H1 (cell line): ENCODE measurements around the gene MAML1. TPM values are rescaled to one million over a fixed set of nuclear protein-coding genes. Genes with fewer than 3 reads are reported as not detected.

Experiments
- CTCF ChIA-PET: fragments of 300-600 bp; sonication (Branson Sonifier 250); formaldehyde crosslinking; loops from one replicate; lab custom pipeline; 2021; ENCODE audit not compliant: partially characterized antibody; lab: Charles Lee
- POLR2A ChIA-PET: fragments of 300-600 bp; sonication (Branson Sonifier 250); formaldehyde crosslinking; loops from one replicate; lab custom pipeline; 2021; ENCODE audit warnings: inconsistent platforms; ENCODE audit not compliant: partially characterized antibody; lab: Charles Lee
- DNase-seq, 2 experiments: peaks; one replicate each; pipeline versions ENCODE4 v3.0.0 to v3.0.0-alpha.2; 2010 to 2022; ENCODE audit warnings: low spot score in 2 of 2, low read depth in 1 of 2, mixed read lengths in 1 of 2
- FAIRE-seq: peaks from 2 replicates; lab custom pipeline; 2011; peaks lifted over from hg19 to GRCh38; lab: Jason Lieb, UNC
- H2AFZ ChIP-seq: 2 replicates; pipeline ENCODE4 v1.8.1; 2012; ENCODE audit warnings: low read length, inconsistent platforms
- H2AK5ac ChIP-seq: 2 replicates; pipeline ENCODE4 v1.6.1; 2013; ENCODE audit warnings: low read depth, low read length
- H2BK120ac ChIP-seq: replicated peaks from 2 replicates; pipeline ENCODE3; 2013; ENCODE audit warnings: low read depth, low read length, inconsistent platforms
- H2BK12ac ChIP-seq: 2 replicates; pipeline ENCODE4 v1.6.1; 2013; ENCODE audit warnings: low read depth, low read length
- H2BK15ac ChIP-seq: 2 replicates; pipeline ENCODE4 v1.6.1; 2013; ENCODE audit warnings: low read length
- H2BK20ac ChIP-seq: 2 replicates; pipeline ENCODE4 v1.6.1; 2013; ENCODE audit warnings: low read length
- H2BK5ac ChIP-seq: 2 replicates; pipeline ENCODE4 v1.6.1; 2013; ENCODE audit warnings: low read depth, low read length
- H3K14ac ChIP-seq: 2 replicates; pipeline ENCODE4 v1.6.1; 2013; ENCODE audit warnings: inconsistent platforms; ENCODE audit not compliant: insufficient read length
- H3K18ac ChIP-seq: 2 replicates; pipeline ENCODE4 v1.6.1; 2013; ENCODE audit warnings: low read length; ENCODE audit errors: extremely low read depth
- H3K23ac ChIP-seq: 2 replicates; pipeline ENCODE4 v1.6.1; 2013; ENCODE audit warnings: inconsistent platforms; ENCODE audit not compliant: insufficient read length
- H3K23me2 ChIP-seq: 2 replicates; pipeline ENCODE4 v1.6.1; 2013; ENCODE audit warnings: low read depth, low read length
- H3K27ac ChIP-seq: 2 replicates; pipeline ENCODE4 v1.6.1; 2011; ENCODE audit warnings: low read depth, low read length, inconsistent platforms
- H3K27me3 ChIP-seq, 4 experiments: replicated peaks in 1 of 4; 1 replicate in 1 of 4; 2 replicates in 3 of 4; pipeline versions ENCODE4 v1.6.1 to v1.8.1; 2011 to 2013; ENCODE audit warnings: low read length in 3 of 4, mild to moderate bottlenecking in 3 of 4, inconsistent platforms in 2 of 4, mixed read lengths in 2 of 4, moderate library complexity in 1 of 4; ENCODE audit not compliant: control insufficient read depth in 3 of 4, insufficient read depth in 3 of 4; ENCODE audit errors: extremely low read depth in 1 of 4
- H3K36me3 ChIP-seq, 4 experiments: 2 replicates each; pipeline versions ENCODE4 v1.6.1 to v1.8.1; 2011 to 2013; ENCODE audit warnings: mild to moderate bottlenecking in 4 of 4, low read length in 3 of 4, moderate library complexity in 2 of 4, control low read depth in 1 of 4, inconsistent platforms in 1 of 4; ENCODE audit not compliant: insufficient read depth in 4 of 4, control insufficient read depth in 2 of 4
- H3K4ac ChIP-seq: replicated peaks from 2 replicates; pipeline ENCODE3; 2013; ENCODE audit warnings: low read length, low read depth, mixed read lengths, inconsistent platforms; ENCODE audit not compliant: insufficient read length
- H3K4me1 ChIP-seq, 4 experiments: replicated peaks in 1 of 4; 1 replicate in 1 of 4; 2 replicates in 3 of 4; pipeline versions ENCODE4 v1.6.1 to v1.8.1; 2011 to 2013; ENCODE audit warnings: low read length in 3 of 4, inconsistent platforms in 2 of 4, mixed read lengths in 1 of 4; ENCODE audit not compliant: insufficient read depth in 4 of 4, control insufficient read depth in 3 of 4
- H3K4me2 ChIP-seq, 2 experiments: 2 replicates each; pipeline versions ENCODE4 v1.6.1 to v1.8.1; 2011 to 2013; ENCODE audit warnings: low read depth in 2 of 2, low read length in 2 of 2, control low read depth in 1 of 2, inconsistent platforms in 1 of 2, mild to moderate bottlenecking in 1 of 2; ENCODE audit not compliant: insufficient read depth in 1 of 2
- H3K4me3 ChIP-seq, 4 experiments: fragments of 200-600, 300-600 bp in 1 of 4; sonication (generic), shearing (Covaris generic), sonication (Bioruptor Twin) in 1 of 4; 2 replicates each; pipeline versions ENCODE4 v1.5.1 to v1.8.1; 2011 to 2016; ENCODE audit warnings: low read length in 4 of 4, low read depth in 3 of 4, control low read depth in 2 of 4, inconsistent platforms in 2 of 4, mild to moderate bottlenecking in 2 of 4, mixed read lengths in 1 of 4, moderate library complexity in 1 of 4; ENCODE audit not compliant: insufficient read depth in 2 of 4; ENCODE audit errors: extremely low read depth in 1 of 4
- H3K56ac ChIP-seq: replicated peaks from 2 replicates; pipeline ENCODE3; 2013; ENCODE audit warnings: low read depth, mild to moderate bottlenecking, mixed read lengths, low read length, inconsistent platforms; ENCODE audit not compliant: insufficient read length
- H3K79me1 ChIP-seq: 2 replicates; pipeline ENCODE4 v1.6.1; 2013; ENCODE audit warnings: low read depth, low read length, control low read depth
- H3K79me2 ChIP-seq, 2 experiments: 2 replicates each; pipeline versions ENCODE4 v1.6.1 to v1.8.1; 2012 to 2013; ENCODE audit warnings: low read length in 2 of 2, mild to moderate bottlenecking in 2 of 2, inconsistent platforms in 1 of 2; ENCODE audit not compliant: insufficient read depth in 2 of 2, control insufficient read depth in 1 of 2
- H3K9ac ChIP-seq, 4 experiments: replicated peaks in 1 of 4; 1 replicate in 1 of 4; 2 replicates in 3 of 4; pipeline versions ENCODE4 v1.6.1 to v1.8.1; 2011 to 2013; ENCODE audit warnings: low read depth in 3 of 4, low read length in 3 of 4, control low read depth in 2 of 4, mild to moderate bottlenecking in 2 of 4, moderate library complexity in 2 of 4, inconsistent platforms in 1 of 4; ENCODE audit errors: extremely low read depth in 1 of 4
- H3K9me3 ChIP-seq, 2 experiments: 2 replicates each; pipeline versions ENCODE4 v1.6.1 to v1.8.1; 2012 to 2013; ENCODE audit warnings: mild to moderate bottlenecking in 2 of 2, moderate library complexity in 2 of 2, control low read depth in 1 of 2, inconsistent platforms in 1 of 2, low read depth in 1 of 2, low read length in 1 of 2, mixed read lengths in 1 of 2; ENCODE audit not compliant: insufficient read depth in 2 of 2
- H4K20me1 ChIP-seq, 2 experiments: replicated peaks in 1 of 2; 2 replicates each; pipeline versions ENCODE3 to v1.8.1; 2011 to 2013; ENCODE audit warnings: inconsistent platforms in 2 of 2, low read length in 2 of 2, mild to moderate bottlenecking in 1 of 2; ENCODE audit not compliant: insufficient read depth in 2 of 2, control insufficient read depth in 1 of 2
- H4K5ac ChIP-seq: 2 replicates; pipeline ENCODE4 v1.6.1; 2013; ENCODE audit warnings: low read length, low read depth, mixed read lengths, inconsistent platforms; ENCODE audit not compliant: insufficient read length
- H4K8ac ChIP-seq: 2 replicates; pipeline ENCODE4 v1.8.0; 2013; ENCODE audit warnings: mild to moderate bottlenecking, moderate library complexity, low read length, inconsistent platforms; ENCODE audit not compliant: insufficient read depth; ENCODE audit errors: extremely low read depth
- H4K91ac ChIP-seq: replicated peaks from 2 replicates; pipeline ENCODE3; 2013; ENCODE audit warnings: low read length, mixed read lengths, inconsistent platforms; ENCODE audit not compliant: insufficient read length
- CBX8 ChIP-seq: fragments of 300-800, 300-1000 bp; sonication (generic); IDR thresholded peaks from 2 replicates; pipeline ENCODE4 v1.7.1; 2016; ENCODE audit warnings: low read depth, low read length, borderline replicate concordance
- MAX ChIP-seq: IDR thresholded peaks from 2 replicates; pipeline ENCODE4 v1.6.1; 2012; ENCODE audit warnings: inconsistent platforms
- RNF2 ChIP-seq: fragments of 200-900, 300-1000 bp; sonication (generic); IDR thresholded peaks from 2 replicates; pipeline ENCODE4 v1.7.1; 2016; ENCODE audit warnings: borderline replicate concordance, low read depth, mild to moderate bottlenecking, antibody characterized with exemption, low read length; ENCODE audit not compliant: poor library complexity, severe bottlenecking; ENCODE audit errors: missing control alignments
- WGBS, 2 experiments: shearing (Covaris generic) in 1 of 2; methylation state at CpG; one replicate each; pipeline versions ENCODE4 v1.1.6 to v1.1.7; 2013 to 2015; ENCODE audit warnings: low lambda C conversion rate in 2 of 2, mixed read lengths in 2 of 2, inconsistent platforms in 1 of 2, low coverage in 1 of 2, missing lambda C conversion rate in 1 of 2; ENCODE audit not compliant: insufficient replicate concordance in 2 of 2, insufficient coverage in 1 of 2, insufficient read length in 1 of 2; ENCODE audit errors: extremely low coverage in 1 of 2, missing lambda C conversion rate in 1 of 2; 5-methylcytosine and 5-hydroxymethylcytosine counted together
- polyA plus RNA-seq, 7 experiments: library from polyadenylated mRNA; depleted of rRNA in 3 of 7; stranded (reverse) in 5 of 7; unstranded in 2 of 7; fragments of >200 nt in 5 of 7; fragments of 200-250 nt in 2 of 7; gene quantifications; 1 replicate in 5 of 7; 2 replicates in 1 of 7; 4 replicates in 1 of 7; pipeline versions ENCODE4 v1.2.1 to v1.2.3, GENCODE V29; 2011 to 2013; ENCODE audit warnings: missing spikeins in 2 of 7, mixed read lengths in 2 of 7
- total RNA-seq: library from RNA; stranded (reverse); fragmentation: NEBNext Ultra II Directional; extraction: Animal tissue kit (Norgen Biotek cat#: 25700); gene quantifications from 2 replicates; pipeline ENCODE4 v1.2.1, GENCODE V29; 2021
- TF ChIP-seq, protein P1 (sequence below): IDR thresholded peaks from 2 replicates; pipeline ENCODE4 v1.6.1; 2012; ENCODE audit warnings: low read length, inconsistent platforms

The MAML1 gene
- total and polyA plus RNA-seq, 2 of the 8 experiments (the other 6 are each of a cell fraction or from before 2014, with no cell fraction given), result 17.1 to 41.9 TPM

GRCh38 chr5:179802207-179802883 lies 69.7 kb downstream of the MAML1 start:
- no peak overlapping the region for H4K5ac ChIP-seq
- no peak overlapping the region for H2BK5ac ChIP-seq
- peak overlapping the region in 1 of 4 experiments; percentile 42; a peak in 1 of 8 replicates for H3K4me3 ChIP-seq
- no peak overlapping the region for H2AK5ac ChIP-seq
- peaks cover 11% of the 10 kb centered on the region for H3K79me1 ChIP-seq
- no peak overlapping the region for H3K14ac ChIP-seq
- peaks cover 0 to 22% of the 10 kb centered on the region in 2 experiments; a peak in 2 of 4 replicates for H3K79me2 ChIP-seq
- TF ChIP-seq MAX (no peak), CBX8 (no peak), RNF2 (no peak)
- TF ChIP-seq, protein P1, sequence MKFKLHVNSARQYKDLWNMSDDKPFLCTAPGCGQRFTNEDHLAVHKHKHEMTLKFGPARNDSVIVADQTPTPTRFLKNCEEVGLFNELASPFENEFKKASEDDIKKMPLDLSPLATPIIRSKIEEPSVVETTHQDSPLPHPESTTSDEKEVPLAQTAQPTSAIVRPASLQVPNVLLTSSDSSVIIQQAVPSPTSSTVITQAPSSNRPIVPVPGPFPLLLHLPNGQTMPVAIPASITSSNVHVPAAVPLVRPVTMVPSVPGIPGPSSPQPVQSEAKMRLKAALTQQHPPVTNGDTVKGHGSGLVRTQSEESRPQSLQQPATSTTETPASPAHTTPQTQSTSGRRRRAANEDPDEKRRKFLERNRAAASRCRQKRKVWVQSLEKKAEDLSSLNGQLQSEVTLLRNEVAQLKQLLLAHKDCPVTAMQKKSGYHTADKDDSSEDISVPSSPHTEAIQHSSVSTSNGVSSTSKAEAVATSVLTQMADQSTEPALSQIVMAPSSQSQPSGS, result no peak
- H3K4me1 ChIP-seq, result peaks cover 0 to 32% (median 30%) of the 10 kb centered on the region in 4 experiments; a peak in 6 of 7 replicates
- H2BK20ac ChIP-seq, result no peak overlapping the region
- WGBS, 2 experiments, result 90% methylated on average over 19 of the region's 19 CpGs; no CpG with 5 or more reads in 1 of the 2 experiments
- peak overlapping the region; percentile 53 for H3K4ac ChIP-seq
- H4K91ac ChIP-seq, result no peak overlapping the region
- H3K27me3 ChIP-seq, result no peaks in the 10 kb centered on the region
- H3K27ac ChIP-seq, result no peak overlapping the region
- H3K23me2 ChIP-seq, result peaks cover 10% of the 10 kb centered on the region; the same call in 1 of the 2 replicates
- peaks cover 8 to 29% of the 10 kb centered on the region in 2 experiments for H4K20me1 ChIP-seq
- no peak overlapping the region; the same call in 1 of the 2 replicates for H3K18ac ChIP-seq
- no peak overlapping the region for H2AFZ ChIP-seq
- H3K9me3 ChIP-seq, result no peaks in the 10 kb centered on the region
- peak overlapping the region; percentile 52 to 59; a peak in 3 of 4 replicates for H3K4me2 ChIP-seq
- H3K36me3 ChIP-seq, result peaks cover 12 to 29% (median 24%) of the 10 kb centered on the region in 4 experiments
- H2BK12ac ChIP-seq, result peak overlapping the region; percentile 17; the same call in 1 of the 2 replicates
- peak overlapping the region; percentile 35; the same call in 1 of the 2 replicates for H4K8ac ChIP-seq
- no peak overlapping the region for H3K9ac ChIP-seq
- H2BK15ac ChIP-seq, result no peak overlapping the region
- FAIRE-seq (no peak), DNase-seq (no peak)
- CTCF ChIA-PET, result interaction anchor here (0.6 to 3.9 kb wide), 30 partner anchors 9 to 201 kb away, joined by 3 to 23 read pairs (median 5); partner anchors contain the start of genes MAML1 and SQSTM1
- H2BK120ac ChIP-seq, result no peak overlapping the region
- no peak overlapping the region for H3K56ac ChIP-seq
- POLR2A ChIA-PET, result interaction anchor here (0.6 to 16.9 kb wide), 8 partner anchors 14 to 181 kb away, joined by 3 to 207 read pairs (median 4); partner anchors contain the start of genes MAML1 and SQSTM1
- H3K23ac ChIP-seq, result no peak overlapping the region
